DMS79 (cell line): ENCODE data around the gene PYGM.

Experiments
- DNase-seq: peaks from one replicate; lab custom pipeline; 2025; lab: John Stamatoyannopoulos, UW

The PYGM gene

DNA sequence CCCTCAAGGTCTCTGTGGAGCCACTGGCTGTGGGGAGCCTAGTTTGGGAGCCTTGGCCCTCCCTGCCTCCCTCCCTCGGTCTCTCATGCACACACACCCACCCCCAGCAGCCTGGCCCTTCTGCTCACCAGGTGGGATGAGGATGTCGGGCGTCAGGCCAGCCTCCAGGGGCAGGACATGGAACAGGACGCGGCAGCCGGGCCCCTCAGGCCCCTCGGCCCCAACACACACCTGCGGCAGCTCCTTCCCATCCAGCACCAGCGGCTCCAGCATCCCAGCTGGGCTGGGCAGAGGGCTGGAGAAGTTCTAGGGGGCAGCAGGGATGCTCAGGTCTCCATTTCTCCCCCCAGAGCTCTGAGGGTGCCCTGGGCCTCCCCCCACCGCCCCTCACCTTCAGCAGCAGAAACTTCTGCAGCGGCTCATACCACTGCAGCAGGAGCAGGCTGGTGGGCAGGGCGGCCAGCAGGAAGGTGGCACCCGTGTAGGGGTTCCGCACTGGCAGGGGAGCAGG, 32.1 kb upstream of the PYGM start:
- no peak for DNase-seq

DNA sequence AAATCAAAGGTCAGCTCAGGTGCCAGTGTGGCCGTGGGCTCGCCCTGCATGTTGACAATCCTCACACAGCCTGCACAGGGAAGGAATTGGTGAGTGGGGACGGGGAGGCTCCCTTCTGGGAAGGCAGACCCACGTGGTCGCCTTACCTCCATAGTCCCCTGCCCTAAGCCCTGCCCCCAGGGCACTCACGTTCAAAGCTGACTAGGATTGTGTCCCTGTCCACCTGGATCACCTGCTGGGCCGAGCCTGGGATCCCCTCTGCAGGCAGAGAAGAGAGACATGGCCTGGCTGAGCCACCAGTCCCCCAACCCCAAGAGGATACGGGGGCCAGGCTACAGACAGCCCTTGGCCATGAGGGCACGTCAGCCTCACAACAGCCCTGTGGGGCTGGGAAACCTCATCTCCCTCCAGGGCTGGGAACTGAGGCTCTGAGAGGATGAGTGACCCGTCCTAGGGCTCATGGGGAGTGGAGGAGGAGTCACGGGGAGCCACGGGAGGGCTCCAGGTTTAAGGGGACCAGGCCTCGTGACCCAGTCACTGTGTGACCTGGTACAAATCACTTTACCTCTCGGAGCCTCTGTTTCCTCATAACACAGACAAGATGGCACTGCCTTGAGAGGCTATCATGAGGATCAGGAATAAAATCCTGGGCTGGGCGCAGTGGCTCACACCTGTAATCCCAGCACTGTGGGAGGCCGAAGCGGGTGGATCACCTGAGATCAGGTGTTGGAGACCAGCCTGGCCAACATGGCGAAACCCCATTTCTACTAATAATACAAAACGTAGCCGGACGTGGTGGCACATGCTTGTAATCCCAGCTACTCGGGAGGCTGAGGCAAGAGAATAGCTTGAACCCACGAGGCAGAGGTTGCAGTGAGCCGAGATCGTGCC, 30.7 kb upstream of the PYGM start:
- no peak for DNase-seq

GRCh38 chr11:64789331-64790204, 29.8 kb upstream of the PYGM start:
- DNase-seq: no peak

DNA sequence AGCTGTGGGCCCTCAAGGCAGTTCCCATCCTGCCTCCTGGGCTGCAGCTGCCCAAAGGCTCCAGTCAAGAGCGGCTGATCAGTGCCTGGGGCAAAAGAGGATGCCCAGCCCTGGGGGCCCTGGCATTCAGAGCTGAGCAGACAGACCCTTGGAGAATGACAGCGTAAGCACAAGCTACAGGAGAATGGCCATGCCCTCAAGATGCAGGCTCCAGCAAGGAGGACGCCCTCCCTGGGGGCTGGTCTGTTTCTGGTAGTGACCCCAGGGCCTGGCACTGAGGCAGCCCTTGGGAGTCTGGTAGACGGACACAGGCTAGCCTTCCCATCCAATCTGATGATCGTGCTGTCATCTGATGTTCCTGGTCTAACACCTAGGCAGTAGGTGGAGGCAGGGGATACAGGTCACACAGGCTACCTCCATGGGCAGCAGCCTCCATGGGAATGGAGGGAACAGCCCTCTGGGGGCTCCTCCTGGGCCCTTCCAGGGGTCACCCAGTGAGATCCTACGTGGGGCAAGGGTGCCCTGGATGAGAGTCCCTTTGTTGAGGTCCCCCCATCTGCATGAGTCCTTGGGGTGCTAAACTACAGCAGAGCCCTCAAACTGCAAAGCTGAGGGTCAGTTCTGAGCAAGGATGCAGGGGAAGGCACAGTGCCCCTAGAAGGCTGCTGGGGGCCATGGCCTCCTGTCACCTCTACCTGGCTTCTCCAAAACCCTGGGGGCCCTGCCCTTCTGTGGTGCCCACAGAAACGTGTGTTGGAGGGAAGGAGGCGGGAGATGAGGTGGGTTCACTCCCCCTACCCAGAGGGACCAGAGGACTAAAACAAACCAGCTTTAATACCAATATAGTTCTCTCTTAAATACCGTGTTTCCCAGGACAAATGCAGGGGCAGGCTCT, 28.8 kb upstream of the PYGM start:
- DNase-seq: no peak

- DNase-seq: no peak
Observed at GRCh38 chr11:64787526-64788320, 27.9 kb upstream of the PYGM start.

DNA sequence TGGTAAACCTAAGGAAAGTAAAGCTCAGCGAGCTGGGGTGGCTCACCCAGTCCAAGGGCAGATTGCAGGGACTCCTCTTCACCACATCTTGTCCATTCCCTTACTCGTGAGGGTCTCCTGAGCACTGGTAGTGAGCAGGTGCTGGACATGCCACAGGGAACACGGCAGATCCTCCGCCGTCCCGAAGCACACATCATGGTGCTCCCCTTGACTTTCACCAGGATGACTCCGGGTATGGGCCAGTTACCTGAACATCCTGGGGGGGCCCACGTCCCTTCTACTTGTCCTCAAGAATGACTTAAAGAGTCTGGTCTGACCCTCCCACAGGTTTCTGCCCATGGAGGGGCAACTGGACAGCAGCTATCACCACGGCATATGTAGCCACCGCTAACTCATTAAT, 26.5 kb upstream of the PYGM start:
- no peak for DNase-seq

DNA sequence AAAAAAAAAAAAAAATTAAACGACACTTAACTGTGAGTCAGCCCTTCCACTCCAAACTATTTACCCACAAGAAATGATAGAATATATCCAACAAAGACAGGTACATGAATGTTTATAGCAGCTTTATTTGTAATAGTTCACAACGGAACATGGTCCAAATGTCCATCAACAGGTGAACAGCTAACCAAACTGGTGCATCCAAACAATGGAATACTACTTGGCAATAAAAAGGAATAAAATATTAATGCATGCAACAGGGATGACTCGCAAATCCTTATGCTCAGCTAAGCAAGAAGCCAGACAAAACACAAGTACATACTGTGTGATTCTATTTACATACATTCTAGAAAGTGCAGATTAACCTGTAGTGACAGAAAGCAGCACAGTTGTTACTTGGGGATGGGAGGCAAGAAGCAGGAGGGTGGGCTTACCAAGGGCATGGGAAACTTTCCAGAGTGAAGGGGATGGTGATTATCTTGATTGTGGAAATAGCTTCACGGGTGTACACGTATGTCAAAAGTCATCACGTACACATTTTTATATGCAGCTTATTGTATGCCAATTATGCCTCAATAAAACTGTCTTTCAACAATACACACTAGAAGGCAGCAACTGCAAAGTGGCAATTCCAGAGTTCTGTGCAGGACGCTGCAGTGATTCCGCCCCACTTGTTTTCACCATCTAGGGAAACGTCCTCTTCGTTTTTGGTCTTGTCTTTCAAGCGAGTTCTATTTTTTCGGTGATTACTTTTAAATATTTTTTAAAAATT, 25.2 kb upstream of the PYGM start:
- no peak for DNase-seq

DNA sequence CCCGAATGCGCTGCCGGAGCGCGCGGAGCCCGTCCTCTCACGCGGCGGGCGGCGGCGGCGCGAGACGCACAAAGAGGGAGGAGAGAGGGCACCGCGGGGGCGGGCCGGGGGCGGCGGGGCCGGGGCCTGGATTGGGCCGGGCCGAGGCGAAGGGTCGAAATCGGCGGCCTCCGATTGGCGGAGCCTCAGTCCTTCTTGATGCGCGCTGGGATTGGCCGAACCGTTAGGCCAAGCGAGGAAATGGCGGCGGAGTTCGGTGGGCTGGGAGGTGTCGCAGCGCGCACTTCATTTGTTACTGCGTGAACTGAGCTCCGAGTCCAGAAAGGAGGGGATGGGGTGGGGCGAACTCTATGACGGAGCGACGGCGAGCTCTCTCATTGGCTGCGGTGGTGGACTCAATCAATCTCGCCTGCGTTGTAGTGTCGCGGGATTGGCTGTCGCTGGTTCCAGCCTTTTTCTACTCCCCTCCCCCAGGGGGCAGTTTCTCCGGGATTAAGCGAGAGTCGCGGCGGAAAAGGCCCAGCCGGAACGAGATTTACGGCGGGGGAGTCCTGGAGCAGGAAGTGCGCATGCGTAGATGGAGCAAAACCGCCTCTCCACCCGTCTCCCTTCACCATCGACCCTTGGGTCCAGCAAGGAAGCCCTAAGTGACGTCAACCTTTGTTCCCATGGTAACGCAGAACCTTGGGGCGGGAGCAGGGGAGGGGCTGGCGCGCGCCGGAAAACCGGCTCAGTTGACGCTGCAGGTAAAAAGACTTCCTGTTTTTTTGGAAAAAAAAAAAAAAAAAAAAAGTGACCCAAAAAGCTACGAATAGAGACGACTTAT, 18.9 kb upstream of the PYGM start, which contains the start of gene SF1:
TSS of gene SF1 (minus strand) at position 70 of the 826 bp plus-strand sequence. CDS start 150 bp downstream, outside the sequence.
- DNase-seq: peak; percentile 100

DNA sequence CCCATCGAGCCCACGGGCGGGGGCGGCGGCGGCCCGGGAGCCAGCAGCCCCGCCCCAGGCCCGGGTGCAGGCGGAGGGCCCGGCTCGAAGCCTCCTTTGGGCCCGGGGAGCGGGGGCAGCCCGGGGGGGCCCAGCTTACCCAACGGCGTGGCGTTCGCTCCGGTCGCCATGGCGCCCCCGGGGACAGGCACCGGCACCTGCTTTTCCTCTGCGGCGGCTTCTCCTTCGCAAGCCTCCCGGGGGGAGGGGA, 18.4 kb upstream of the PYGM start:
- DNase-seq: no peak

DNA sequence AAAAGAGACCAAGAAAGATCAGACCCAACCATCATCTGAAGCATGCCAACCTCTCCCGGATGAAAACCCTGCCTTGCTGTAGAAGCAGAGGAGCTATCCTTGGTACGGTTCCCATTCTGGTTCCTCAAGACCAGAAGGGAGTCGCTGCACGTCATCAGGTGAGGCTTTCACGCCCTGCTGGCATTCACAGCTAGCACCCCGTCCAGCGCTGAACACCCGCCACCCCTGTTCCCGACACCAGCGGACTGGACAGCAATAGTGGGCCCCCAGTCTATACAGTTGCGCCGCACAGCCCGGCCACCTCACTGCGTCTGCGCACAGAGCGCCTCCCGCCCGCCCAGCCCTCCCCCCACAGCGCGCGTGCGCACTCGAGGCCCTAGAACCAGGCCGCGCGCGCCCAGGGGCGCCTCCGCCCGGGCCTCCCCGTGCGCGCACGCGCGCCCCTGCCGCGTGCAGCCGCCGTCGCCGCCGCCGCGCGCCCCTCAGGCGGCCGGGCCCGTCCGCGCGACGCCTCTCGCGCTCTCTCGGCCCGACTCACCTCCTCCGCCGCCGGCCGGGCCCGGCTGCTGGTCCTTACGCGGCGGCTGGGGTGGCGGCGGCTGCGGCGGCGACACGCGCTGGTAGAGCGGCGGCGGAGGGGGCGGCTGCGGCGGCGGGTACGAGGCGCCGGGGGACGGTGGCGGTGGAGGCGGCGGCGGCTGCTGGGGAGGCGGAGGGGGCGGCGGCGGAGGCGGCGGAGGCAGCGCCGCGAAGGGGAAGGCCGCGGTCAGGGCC, 17.9 kb upstream of the PYGM start:
- peak; percentile 25 for DNase-seq

DNA sequence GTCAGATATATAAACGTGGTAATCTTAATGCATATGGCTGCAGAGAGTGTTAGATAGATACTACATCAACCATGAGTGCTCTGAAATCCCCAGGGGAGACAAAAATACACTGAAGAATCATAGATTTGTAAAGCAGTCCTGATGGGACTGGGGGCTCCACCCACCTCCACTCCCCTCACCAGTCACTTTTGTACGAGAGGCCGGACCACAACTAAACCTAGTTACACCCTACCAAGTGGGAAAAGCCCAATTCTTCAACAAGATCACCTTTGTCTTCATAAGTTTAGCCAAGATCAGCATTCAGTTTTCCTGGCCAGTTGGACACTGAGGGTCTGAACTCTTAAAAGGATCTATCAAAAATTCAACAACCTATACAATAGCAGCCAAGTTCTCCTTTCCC, 17.1 kb upstream of the PYGM start:
- DNase-seq: no peak

GRCh38 chr11:64776425-64776824, 16.7 kb upstream of the PYGM start:
- no peak for DNase-seq

DNA sequence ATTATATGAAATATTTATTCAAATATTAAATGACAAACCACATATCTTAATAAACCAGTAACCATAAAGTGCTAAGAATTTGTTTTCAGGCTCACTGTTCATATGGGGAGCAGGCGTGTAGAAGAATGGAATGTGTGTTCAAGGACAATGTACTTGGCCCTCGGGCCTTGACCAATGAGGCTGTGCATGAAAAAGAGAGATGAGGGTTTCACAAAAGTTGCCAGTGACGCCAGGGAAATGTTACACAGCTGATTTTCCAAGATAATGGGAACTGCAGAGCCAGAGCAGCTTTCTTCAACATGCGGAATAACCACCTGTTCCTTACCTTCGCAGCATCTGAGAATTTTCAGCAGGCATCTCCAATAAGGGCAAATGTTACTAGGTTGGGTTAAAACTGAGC, 14.4 kb upstream of the PYGM start:
- DNase-seq: no peak

- DNase-seq: no peak
Observed at GRCh38 chr11:64772303-64773018, 12.7 kb upstream of the PYGM start.

DNA sequence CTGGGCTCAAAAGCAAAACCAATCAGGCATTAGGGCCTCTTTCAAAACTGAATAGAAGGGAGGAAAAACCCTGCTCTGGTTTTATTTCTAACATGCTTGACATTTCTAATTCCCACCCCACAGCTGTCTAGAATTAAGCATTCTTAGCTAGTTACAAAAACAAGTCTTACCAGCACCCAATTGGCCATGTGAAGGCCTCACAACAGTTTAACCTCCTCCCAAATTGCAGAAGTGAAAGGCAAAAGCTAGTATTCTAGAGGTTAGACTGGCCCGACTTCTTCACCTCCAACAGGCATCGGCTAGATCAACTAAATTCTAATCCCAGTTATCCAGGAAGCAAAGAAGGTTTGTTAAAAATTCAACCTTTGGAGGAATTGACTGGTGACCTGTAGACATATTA, 12.1 kb upstream of the PYGM start:
- no peak for DNase-seq

- no peak for DNase-seq
Observed at GRCh38 chr11:64770120-64770519, 10.3 kb upstream of the PYGM start.

- no peak for DNase-seq
Observed at GRCh38 chr11:64769283-64769682, 9.5 kb upstream of the PYGM start.

DNA sequence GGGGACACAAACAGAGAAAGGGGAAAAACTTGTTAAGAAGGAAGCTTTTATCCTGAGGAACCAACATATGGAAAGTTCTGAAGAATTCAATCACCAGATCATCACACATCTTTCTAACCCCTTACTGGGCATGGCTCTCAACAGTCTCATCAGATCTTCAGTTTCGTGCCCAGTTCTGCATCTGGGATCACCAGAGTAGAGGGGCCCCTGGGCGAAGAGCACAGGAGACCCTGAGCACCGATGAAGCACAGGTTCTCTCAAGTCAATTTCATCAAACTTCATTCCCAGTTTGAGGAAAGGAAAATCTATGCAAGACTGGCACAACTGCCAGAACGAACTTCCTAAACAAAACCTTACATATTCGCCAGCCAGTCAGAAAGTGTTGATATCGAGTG, 8.5 kb upstream of the PYGM start:
- DNase-seq: no peak
